Neural cell (in vitro differentiated cells): ENCODE measurements around the gene NR2F6. TPM values are rescaled to one million over a fixed set of nuclear protein-coding genes. Genes with fewer than 3 reads are reported as not detected.

ENCODE experiments used
- H2AFZ ChIP-seq: fragments of 200-600, 300-800 bp; sonication (generic), shearing (Covaris generic); 2 replicates; pipeline ENCODE4 v1.6.0; 2014; ENCODE audit warnings: low read depth, mild to moderate bottlenecking, antibody characterized with exemption, low read length, moderate library complexity
- H3F3A ChIP-seq: fragments of 200-600 bp; shearing (Covaris generic); 2 replicates; pipeline ENCODE4 v1.6.1; 2016; ENCODE audit warnings: mild to moderate bottlenecking, moderate library complexity, mixed read lengths, antibody characterized with exemption, low read length; ENCODE audit not compliant: insufficient read depth, poor library complexity, severe bottlenecking
- H3K27ac ChIP-seq: fragments of 200-600, 300-800 bp; sonication (generic), shearing (Covaris generic); 2 replicates; pipeline ENCODE4 v1.5.1; 2014; ENCODE audit warnings: mild to moderate bottlenecking, low read length, moderate library complexity
- H3K27me3 ChIP-seq: fragments of 300-800, 200-600 bp; sonication (generic), shearing (Covaris generic); 2 replicates; pipeline ENCODE4 v1.6.0; 2014; ENCODE audit warnings: mild to moderate bottlenecking, low read depth, low read length, moderate library complexity; ENCODE audit not compliant: insufficient read depth
- H3K36me3 ChIP-seq: fragments of 300-800, 200-600 bp; sonication (generic), shearing (Covaris generic); 2 replicates; pipeline ENCODE4 v1.5.1; 2014; ENCODE audit warnings: mild to moderate bottlenecking, antibody characterized with exemption, low read length, moderate library complexity; ENCODE audit not compliant: insufficient read depth
- H3K4me2 ChIP-seq: fragments of 300-800, 200-600 bp; sonication (generic), shearing (Covaris generic); 2 replicates; pipeline ENCODE4 v1.6.0; 2014; ENCODE audit warnings: mild to moderate bottlenecking, low read length
- H3K4me3 ChIP-seq: fragments of 300-800, 200-600 bp; sonication (generic), shearing (Covaris generic); 2 replicates; pipeline ENCODE4 v1.5.1; 2014; ENCODE audit warnings: mild to moderate bottlenecking, low read length, moderate library complexity
- H3K79me2 ChIP-seq: fragments of 200-600 bp; shearing (Covaris generic); replicated peaks from 2 replicates; pipeline ENCODE4 v1.6.0; 2014; ENCODE audit warnings: mild to moderate bottlenecking, low read length, moderate library complexity; ENCODE audit not compliant: insufficient read depth
- H3K9ac ChIP-seq: fragments of 300-800, 200-600 bp; sonication (generic), shearing (Covaris generic); 2 replicates; pipeline ENCODE4 v1.6.1; 2016; ENCODE audit warnings: mild to moderate bottlenecking, low read length, mixed read lengths
- H3K9me2 ChIP-seq: fragments of 200-600 bp; shearing (Covaris generic); 2 replicates; pipeline ENCODE4 v1.6.1; 2016; ENCODE audit warnings: mild to moderate bottlenecking, low read length, mixed read lengths; ENCODE audit not compliant: insufficient read depth
- H3K9me3 ChIP-seq: fragments of 200-600, 300-800 bp; sonication (generic), shearing (Covaris generic); 2 replicates; pipeline ENCODE4 v1.6.1; 2016; ENCODE audit warnings: mild to moderate bottlenecking, mixed run types, low read length, moderate library complexity, mixed read lengths
- H4K20me1 ChIP-seq: fragments of 200-600 bp; shearing (Covaris generic); 2 replicates; pipeline ENCODE4 v1.6.1; 2016; ENCODE audit warnings: mild to moderate bottlenecking, mixed run types; ENCODE audit not compliant: insufficient read depth
- EP300 ChIP-seq: fragments of 450-650 bp; conservative IDR thresholded peaks from 2 replicates; pipeline ENCODE4 v1.6.1; 2014; ENCODE audit warnings: antibody characterized with exemption, mild to moderate bottlenecking, moderate library complexity; ENCODE audit not compliant: poor library complexity, severe bottlenecking
- EZH2 ChIP-seq: fragments of 200-600, 300-800 bp; shearing (Covaris generic), sonication (generic); IDR thresholded peaks from 2 replicates; pipeline ENCODE4 v1.6.1; 2014; ENCODE audit warnings: antibody characterized with exemption, low read length, borderline replicate concordance, mild to moderate bottlenecking; ENCODE audit not compliant: insufficient read depth, poor library complexity, severe bottlenecking
- MXI1 ChIP-seq: fragments of 450-650 bp; conservative IDR thresholded peaks from 2 replicates; pipeline ENCODE4 v1.6.1; 2014; ENCODE audit warnings: antibody characterized with exemption, mild to moderate bottlenecking; ENCODE audit not compliant: poor library complexity, severe bottlenecking
- POLR2AphosphoS5 ChIP-seq: IDR thresholded peaks from 2 replicates; pipeline ENCODE4 v1.6.1; 2012
- RAD21 ChIP-seq: fragments of 450-650 bp; conservative IDR thresholded peaks from 2 replicates; pipeline ENCODE4 v1.6.1; 2014; ENCODE audit warnings: antibody characterized with exemption, mild to moderate bottlenecking, moderate library complexity
- SMC3 ChIP-seq: fragments of 450-650 bp; conservative IDR thresholded peaks from 2 replicates; pipeline ENCODE4 v1.6.1; 2014; ENCODE audit warnings: antibody characterized with exemption, mild to moderate bottlenecking, moderate library complexity; ENCODE audit not compliant: poor library complexity
- polyA plus RNA-seq: library from polyadenylated mRNA; depleted of rRNA; stranded (reverse); fragments of >200 nt; gene quantifications from 2 replicates; pipeline ENCODE4 v1.2.3, GENCODE V29; 2014
- TF ChIP-seq, protein P1 (sequence below): fragments of 450-650 bp; IDR thresholded peaks from 2 replicates; pipeline ENCODE4 v1.5.1; 2014; ENCODE audit warnings: antibody characterized with exemption, mild to moderate bottlenecking, moderate library complexity; ENCODE audit not compliant: poor library complexity, severe bottlenecking
- TF ChIP-seq, protein P2 (sequence below): IDR thresholded peaks from 2 replicates; pipeline ENCODE4 v1.6.1; 2012; ENCODE audit warnings: borderline replicate concordance

Gene NR2F6
- polyA plus RNA-seq, 1 donor from 2014 or later, result 26.9 TPM

DNA sequence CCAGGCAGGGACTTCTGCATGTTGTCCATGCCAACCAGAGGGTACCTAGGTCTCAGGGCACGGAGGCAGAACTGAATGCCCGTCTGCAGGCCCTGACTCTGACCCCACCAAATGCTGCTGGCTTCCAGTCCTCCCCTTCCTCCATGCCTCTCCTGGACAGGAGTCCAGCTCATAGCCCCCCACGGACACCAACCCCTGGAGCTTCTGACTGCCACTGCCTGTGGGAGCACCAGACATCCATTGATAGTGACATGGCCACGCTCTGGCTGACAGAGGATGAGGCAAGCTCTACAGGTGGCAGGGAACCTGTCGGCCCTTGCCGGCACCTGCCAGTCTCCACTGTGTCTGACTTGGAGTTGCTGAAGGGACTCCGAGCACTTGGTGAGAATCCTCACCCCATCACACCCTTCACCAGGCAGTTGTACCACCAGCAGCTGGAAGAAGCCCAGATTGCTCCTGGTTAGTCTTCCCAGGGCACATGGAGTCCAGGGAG lies 37.8 kb upstream of the NR2F6 start:
- Histone ChIP-seq H2AFZ (no peak overlapping the region), H3K36me3 (no peaks in the 10 kb centered on the region), H3K9ac (no peak overlapping the region), H3K27me3 (peaks cover 12% of the 10 kb centered on the region), H3K4me3 (no peak overlapping the region), H3K4me2 (no peak overlapping the region), H3K9me3 (no peaks in the 10 kb centered on the region), H3K9me2 (no peaks in the 10 kb centered on the region), H3F3A (no peaks in the 10 kb centered on the region), H3K27ac (no peak overlapping the region), H3K79me2 (no peaks in the 10 kb centered on the region), H4K20me1 (no peaks in the 10 kb centered on the region)
- TF ChIP-seq MXI1 (no peak), EP300 (no peak), POLR2AphosphoS5 (no peak), RAD21 (no peak), EZH2 (no peak), SMC3 (no peak)
- TF ChIP-seq, protein P1, sequence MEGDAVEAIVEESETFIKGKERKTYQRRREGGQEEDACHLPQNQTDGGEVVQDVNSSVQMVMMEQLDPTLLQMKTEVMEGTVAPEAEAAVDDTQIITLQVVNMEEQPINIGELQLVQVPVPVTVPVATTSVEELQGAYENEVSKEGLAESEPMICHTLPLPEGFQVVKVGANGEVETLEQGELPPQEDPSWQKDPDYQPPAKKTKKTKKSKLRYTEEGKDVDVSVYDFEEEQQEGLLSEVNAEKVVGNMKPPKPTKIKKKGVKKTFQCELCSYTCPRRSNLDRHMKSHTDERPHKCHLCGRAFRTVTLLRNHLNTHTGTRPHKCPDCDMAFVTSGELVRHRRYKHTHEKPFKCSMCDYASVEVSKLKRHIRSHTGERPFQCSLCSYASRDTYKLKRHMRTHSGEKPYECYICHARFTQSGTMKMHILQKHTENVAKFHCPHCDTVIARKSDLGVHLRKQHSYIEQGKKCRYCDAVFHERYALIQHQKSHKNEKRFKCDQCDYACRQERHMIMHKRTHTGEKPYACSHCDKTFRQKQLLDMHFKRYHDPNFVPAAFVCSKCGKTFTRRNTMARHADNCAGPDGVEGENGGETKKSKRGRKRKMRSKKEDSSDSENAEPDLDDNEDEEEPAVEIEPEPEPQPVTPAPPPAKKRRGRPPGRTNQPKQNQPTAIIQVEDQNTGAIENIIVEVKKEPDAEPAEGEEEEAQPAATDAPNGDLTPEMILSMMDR, result no peak
- TF ChIP-seq, protein P2, sequence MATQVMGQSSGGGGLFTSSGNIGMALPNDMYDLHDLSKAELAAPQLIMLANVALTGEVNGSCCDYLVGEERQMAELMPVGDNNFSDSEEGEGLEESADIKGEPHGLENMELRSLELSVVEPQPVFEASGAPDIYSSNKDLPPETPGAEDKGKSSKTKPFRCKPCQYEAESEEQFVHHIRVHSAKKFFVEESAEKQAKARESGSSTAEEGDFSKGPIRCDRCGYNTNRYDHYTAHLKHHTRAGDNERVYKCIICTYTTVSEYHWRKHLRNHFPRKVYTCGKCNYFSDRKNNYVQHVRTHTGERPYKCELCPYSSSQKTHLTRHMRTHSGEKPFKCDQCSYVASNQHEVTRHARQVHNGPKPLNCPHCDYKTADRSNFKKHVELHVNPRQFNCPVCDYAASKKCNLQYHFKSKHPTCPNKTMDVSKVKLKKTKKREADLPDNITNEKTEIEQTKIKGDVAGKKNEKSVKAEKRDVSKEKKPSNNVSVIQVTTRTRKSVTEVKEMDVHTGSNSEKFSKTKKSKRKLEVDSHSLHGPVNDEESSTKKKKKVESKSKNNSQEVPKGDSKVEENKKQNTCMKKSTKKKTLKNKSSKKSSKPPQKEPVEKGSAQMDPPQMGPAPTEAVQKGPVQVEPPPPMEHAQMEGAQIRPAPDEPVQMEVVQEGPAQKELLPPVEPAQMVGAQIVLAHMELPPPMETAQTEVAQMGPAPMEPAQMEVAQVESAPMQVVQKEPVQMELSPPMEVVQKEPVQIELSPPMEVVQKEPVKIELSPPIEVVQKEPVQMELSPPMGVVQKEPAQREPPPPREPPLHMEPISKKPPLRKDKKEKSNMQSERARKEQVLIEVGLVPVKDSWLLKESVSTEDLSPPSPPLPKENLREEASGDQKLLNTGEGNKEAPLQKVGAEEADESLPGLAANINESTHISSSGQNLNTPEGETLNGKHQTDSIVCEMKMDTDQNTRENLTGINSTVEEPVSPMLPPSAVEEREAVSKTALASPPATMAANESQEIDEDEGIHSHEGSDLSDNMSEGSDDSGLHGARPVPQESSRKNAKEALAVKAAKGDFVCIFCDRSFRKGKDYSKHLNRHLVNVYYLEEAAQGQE, result no peak

- Histone ChIP-seq H2AFZ (no peak overlapping the region), H3K4me3 (peak overlapping the region; percentile 38), H3K4me2 (no peak overlapping the region), H3K9me3 (no peaks in the 10 kb centered on the region), H3F3A (no peaks in the 10 kb centered on the region), H3K27ac (no peak overlapping the region), H3K9ac (no peak overlapping the region), H3K36me3 (no peaks in the 10 kb centered on the region), H3K27me3 (peaks cover 12% of the 10 kb centered on the region), H4K20me1 (no peaks in the 10 kb centered on the region), H3K9me2 (no peaks in the 10 kb centered on the region), H3K79me2 (no peaks in the 10 kb centered on the region)
- TF ChIP-seq, protein P1, result peak; percentile 79
- TF ChIP-seq EP300 (no peak), SMC3 (peak; percentile 75), EZH2 (no peak), RAD21 (peak; percentile 74), MXI1 (peak; percentile 15)
These were observed 36.9 kb upstream of the NR2F6 start for GRCh38 chr19:17282488-17283125.
